Retinal pigment epithelial cell (primary cell): Measurements from ENCODE around the gene TLR3.
"Not testable (repeated sequence)": the region's sequence is repeated elsewhere in the genome, so short reads cannot be mapped to it uniquely, and the experiment has no call there.

ENCODE experiments used
- DNase-seq: peaks from one replicate; pipeline ENCODE4 v3.0.0-alpha.2; 2010; ENCODE audit warnings: low read depth
- H3K4me3 ChIP-seq: 2 replicates; pipeline ENCODE4 v1.5.1; 2011; ENCODE audit warnings: mild to moderate bottlenecking, low read length, control low read depth, moderate library complexity
- CTCF ChIP-seq: conservative IDR thresholded peaks from 2 replicates; pipeline ENCODE4 v1.5.1; 2011; ENCODE audit warnings: low read depth, low read length, control low read depth, inconsistent platforms

TLR3 gene

GRCh38 chr4:186033027-186033426, 35.9 kb upstream of the TLR3 start:
- TF ChIP-seq CTCF = no peak
- H3K4me3 ChIP-seq = no peak overlapping the region

GRCh38 chr4:186034613-186035012, 34.3 kb upstream of the TLR3 start:
- H3K4me3 ChIP-seq, DNase-seq: not testable (repeated sequence)

More at GRCh38 chr4:186033027-186033426, 35.9 kb upstream of the TLR3 start:
- DNase-seq = no peak

- H3K4me3 ChIP-seq = no peak overlapping the region
- no peak for DNase-seq
- TF ChIP-seq CTCF = no peak
Measured at GRCh38 chr4:186036976-186037581, 31.9 kb upstream of the TLR3 start.

GRCh38 chr4:186037692-186038658, 31.0 kb upstream of the TLR3 start:
- TF ChIP-seq CTCF = peak; percentile 69
- peak; percentile 65 for DNase-seq
- no peak overlapping the region for H3K4me3 ChIP-seq

GRCh38 chr4:186039697-186040096, 29.3 kb upstream of the TLR3 start:
- no peak for DNase-seq
- TF ChIP-seq CTCF = no peak
- no peak overlapping the region for H3K4me3 ChIP-seq

DNA sequence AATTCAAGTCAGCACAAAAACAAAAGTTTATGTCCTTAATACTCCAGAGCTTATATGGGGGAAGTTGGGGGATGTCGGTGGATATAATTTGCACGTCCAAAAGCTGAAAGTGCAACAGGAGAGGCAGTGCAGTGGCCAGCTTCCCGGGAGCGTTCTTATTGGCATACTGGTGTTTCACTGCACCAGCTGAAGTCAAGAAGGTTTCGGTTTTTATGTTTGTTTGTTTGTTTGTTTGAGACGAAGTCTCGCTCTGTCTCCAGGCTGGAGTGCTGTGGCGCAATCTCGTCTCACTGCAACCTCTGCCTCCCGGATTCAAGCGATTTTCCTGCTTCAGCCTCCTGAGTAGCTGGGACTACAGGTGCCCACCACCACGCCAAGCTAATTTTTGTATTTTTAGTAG, 28.6 kb upstream of the TLR3 start:
- TF ChIP-seq CTCF = no peak
- H3K4me3 ChIP-seq = no peak overlapping the region
- no peak for DNase-seq

GRCh38 chr4:186047501-186047900, 21.5 kb upstream of the TLR3 start:
- not testable (repeated sequence) for H3K4me3 ChIP-seq, DNase-seq

- H3K4me3 ChIP-seq, DNase-seq: not testable (repeated sequence)
Measured at GRCh38 chr4:186050135-186050534, 18.8 kb upstream of the TLR3 start.
